ENCODE measurements around the gene RBM17. TPM values are rescaled to one million over a fixed set of nuclear protein-coding genes. Genes with fewer than 3 reads are reported as not detected.

RBM17 gene
- total RNA-seq, 1 experiment from 2014 or later, result 160 TPM

GRCh38 chr10:6054884-6055283 is 34.0 kb upstream of the RBM17 start (continued):
- TF ChIP-seq, protein P1, sequence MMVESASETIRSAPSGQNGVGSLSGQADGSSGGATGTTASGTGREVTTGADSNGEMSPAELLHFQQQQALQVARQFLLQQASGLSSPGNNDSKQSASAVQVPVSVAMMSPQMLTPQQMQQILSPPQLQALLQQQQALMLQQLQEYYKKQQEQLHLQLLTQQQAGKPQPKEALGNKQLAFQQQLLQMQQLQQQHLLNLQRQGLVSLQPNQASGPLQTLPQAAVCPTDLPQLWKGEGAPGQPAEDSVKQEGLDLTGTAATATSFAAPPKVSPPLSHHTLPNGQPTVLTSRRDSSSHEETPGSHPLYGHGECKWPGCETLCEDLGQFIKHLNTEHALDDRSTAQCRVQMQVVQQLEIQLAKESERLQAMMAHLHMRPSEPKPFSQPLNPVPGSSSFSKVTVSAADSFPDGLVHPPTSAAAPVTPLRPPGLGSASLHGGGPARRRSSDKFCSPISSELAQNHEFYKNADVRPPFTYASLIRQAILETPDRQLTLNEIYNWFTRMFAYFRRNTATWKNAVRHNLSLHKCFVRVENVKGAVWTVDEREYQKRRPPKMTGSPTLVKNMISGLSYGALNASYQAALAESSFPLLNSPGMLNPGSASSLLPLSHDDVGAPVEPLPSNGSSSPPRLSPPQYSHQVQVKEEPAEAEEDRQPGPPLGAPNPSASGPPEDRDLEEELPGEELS (CRISPR knock-in tag; IDR thresholded peaks at IDR 0.05), result no peak
- no peak for TF ChIP-seq ATF1 (CRISPR knock-in tag; IDR thresholded peaks at IDR 0.05)
- TF ChIP-seq ZBTB21 (CRISPR knock-in tag; IDR thresholded peaks at IDR 0.05; ENCODE audit: borderline replicate concordance), result no peak
- TF ChIP-seq ZNF317 (CRISPR knock-in tag; IDR thresholded peaks at IDR 0.05; ENCODE audit: borderline replicate concordance, low read depth), result no peak
- no peak for TF ChIP-seq USF2 (CRISPR knock-in tag; IDR thresholded peaks at IDR 0.05)
- TF ChIP-seq, protein P2, sequence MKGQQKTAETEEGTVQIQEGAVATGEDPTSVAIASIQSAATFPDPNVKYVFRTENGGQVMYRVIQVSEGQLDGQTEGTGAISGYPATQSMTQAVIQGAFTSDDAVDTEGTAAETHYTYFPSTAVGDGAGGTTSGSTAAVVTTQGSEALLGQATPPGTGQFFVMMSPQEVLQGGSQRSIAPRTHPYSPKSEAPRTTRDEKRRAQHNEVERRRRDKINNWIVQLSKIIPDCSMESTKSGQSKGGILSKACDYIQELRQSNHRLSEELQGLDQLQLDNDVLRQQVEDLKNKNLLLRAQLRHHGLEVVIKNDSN (CRISPR knock-in tag; IDR thresholded peaks at IDR 0.05), result no peak
- TF ChIP-seq ZNF416 (CRISPR knock-in tag; IDR thresholded peaks at IDR 0.05), result no peak
- no peak for TF ChIP-seq MYBL2 (CRISPR knock-in tag; IDR thresholded peaks at IDR 0.05)
- TF ChIP-seq NR2C2 (CRISPR knock-in tag; IDR thresholded peaks at IDR 0.05), result no peak
- TF ChIP-seq, protein P3, sequence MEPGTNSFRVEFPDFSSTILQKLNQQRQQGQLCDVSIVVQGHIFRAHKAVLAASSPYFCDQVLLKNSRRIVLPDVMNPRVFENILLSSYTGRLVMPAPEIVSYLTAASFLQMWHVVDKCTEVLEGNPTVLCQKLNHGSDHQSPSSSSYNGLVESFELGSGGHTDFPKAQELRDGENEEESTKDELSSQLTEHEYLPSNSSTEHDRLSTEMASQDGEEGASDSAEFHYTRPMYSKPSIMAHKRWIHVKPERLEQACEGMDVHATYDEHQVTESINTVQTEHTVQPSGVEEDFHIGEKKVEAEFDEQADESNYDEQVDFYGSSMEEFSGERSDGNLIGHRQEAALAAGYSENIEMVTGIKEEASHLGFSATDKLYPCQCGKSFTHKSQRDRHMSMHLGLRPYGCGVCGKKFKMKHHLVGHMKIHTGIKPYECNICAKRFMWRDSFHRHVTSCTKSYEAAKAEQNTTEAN (CRISPR knock-in tag; IDR thresholded peaks at IDR 0.05), result no peak

DNA sequence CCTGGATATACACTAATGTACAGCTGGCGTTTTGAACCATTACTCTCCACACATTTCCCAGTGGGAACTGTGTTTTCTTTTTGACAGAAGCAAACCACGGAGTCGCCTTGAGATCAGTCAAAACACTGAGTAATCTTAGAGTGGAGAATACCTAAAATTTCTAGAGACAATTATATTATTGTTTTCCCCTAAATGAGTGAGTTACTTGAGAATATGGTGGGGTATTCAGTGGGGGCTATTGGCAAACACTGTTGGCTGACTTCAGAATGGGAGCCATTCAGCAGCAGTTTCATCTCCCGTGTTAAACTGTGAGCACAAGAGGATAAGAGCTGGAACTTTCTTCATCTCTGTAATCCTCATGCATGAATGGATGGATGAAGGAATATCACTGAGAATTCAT is 32.9 kb upstream of the RBM17 start:
- Mint-ChIP-seq H3K4me3 (no peak overlapping the region), H3K36me3 (no peaks in the 10 kb centered on the region), H3K9me3 (no peaks in the 10 kb centered on the region), H3K4me1 (peaks cover 7% of the 10 kb centered on the region), H3K27me3 (ENCODE audit: low read depth) (no peaks in the 10 kb centered on the region; the same call in 1 of the 2 replicates), H3K27ac (no peak overlapping the region)
- ATAC-seq (no peak), DNase-seq (ENCODE audit: low spot score) (no peak)
- POLR2A ChIA-PET, result no interaction called here
- CTCF ChIA-PET, result no interaction called here
- no peak for TF ChIP-seq ZNF263 (CRISPR knock-in tag; IDR thresholded peaks at IDR 0.05; ENCODE audit: low read depth)
- TF ChIP-seq JUN (CRISPR knock-in tag; IDR thresholded peaks at IDR 0.05), result no peak
- no peak for TF ChIP-seq NR2C2 (CRISPR knock-in tag; IDR thresholded peaks at IDR 0.05)
- no peak for TF ChIP-seq NFATC4 (CRISPR knock-in tag; IDR thresholded peaks at IDR 0.05)
- TF ChIP-seq ZNF512 (CRISPR knock-in tag; IDR thresholded peaks at IDR 0.05; ENCODE audit: borderline replicate concordance), result no peak
- TF ChIP-seq, protein P4, sequence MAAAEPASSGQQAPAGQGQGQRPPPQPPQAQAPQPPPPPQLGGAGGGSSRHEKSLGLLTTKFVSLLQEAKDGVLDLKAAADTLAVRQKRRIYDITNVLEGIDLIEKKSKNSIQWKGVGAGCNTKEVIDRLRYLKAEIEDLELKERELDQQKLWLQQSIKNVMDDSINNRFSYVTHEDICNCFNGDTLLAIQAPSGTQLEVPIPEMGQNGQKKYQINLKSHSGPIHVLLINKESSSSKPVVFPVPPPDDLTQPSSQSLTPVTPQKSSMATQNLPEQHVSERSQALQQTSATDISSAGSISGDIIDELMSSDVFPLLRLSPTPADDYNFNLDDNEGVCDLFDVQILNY (CRISPR knock-in tag; IDR thresholded peaks at IDR 0.05), result no peak
- TF ChIP-seq JAZF1 (CRISPR knock-in tag; IDR thresholded peaks at IDR 0.05), result no peak
- TF ChIP-seq, protein P3 (CRISPR knock-in tag; IDR thresholded peaks at IDR 0.05), result no peak
